Measurements from ENCODE around the gene IDH3G. TPM values are rescaled to one million over a fixed set of nuclear protein-coding genes. Genes with fewer than 3 reads are reported as not detected.
"Not testable (repeated sequence)": the region's sequence is repeated elsewhere in the genome, so short reads cannot be mapped to it uniquely, and the experiment has no call there.

Gene IDH3G
- total RNA-seq, 1 experiment from 2014 or later = 127 TPM

GRCh38 chrX:153762626-153763173 is 31.5 kb downstream of the IDH3G start:
- DNase-seq (ENCODE audit: low spot score) = no peak

GRCh38 chrX:153761863-153762262 is 32.3 kb downstream of the IDH3G start:
- DNase-seq (ENCODE audit: low spot score) = no peak

- DNase-seq (ENCODE audit: low spot score) = no peak
These were observed 39.0 kb downstream of the IDH3G start for GRCh38 chrX:153755136-153755535.

GRCh38 chrX:153750127-153750774 is 43.9 kb downstream of the IDH3G start:
- no peak for DNase-seq (ENCODE audit: low spot score)

- not testable (repeated sequence) for DNase-seq (ENCODE audit: low spot score)
These were observed 45.2 kb downstream of the IDH3G start for GRCh38 chrX:153749017-153749416.

- DNase-seq (ENCODE audit: low spot score) = not testable (repeated sequence)
These were observed 47.2 kb downstream of the IDH3G start for GRCh38 chrX:153746991-153747390.

- no peak for DNase-seq (ENCODE audit: low spot score)
These were observed 47.8 kb downstream of the IDH3G start for GRCh38 chrX:153746359-153746758.

GRCh38 chrX:153745067-153745433 is 49.1 kb downstream of the IDH3G start:
- not testable (repeated sequence) for DNase-seq (ENCODE audit: low spot score)

GRCh38 chrX:153744210-153745066 is 49.7 kb downstream of the IDH3G start:
- DNase-seq (ENCODE audit: low spot score) = no peak

- DNase-seq (ENCODE audit: low spot score) = not testable (repeated sequence)
These were observed 50.5 kb downstream of the IDH3G start for GRCh38 chrX:153743468-153744209.

GRCh38 chrX:153742796-153743467 is 51.2 kb downstream of the IDH3G start:
- not testable (repeated sequence) for DNase-seq (ENCODE audit: low spot score)

GRCh38 chrX:153742111-153742510 is 52.1 kb downstream of the IDH3G start:
- not testable (repeated sequence) for DNase-seq (ENCODE audit: low spot score)

- DNase-seq (ENCODE audit: low spot score) = no peak
These were observed 52.7 kb downstream of the IDH3G start for GRCh38 chrX:153741446-153741845.

GRCh38 chrX:153740631-153741222 is 53.4 kb downstream of the IDH3G start:
- DNase-seq (ENCODE audit: low spot score) = no peak

GRCh38 chrX:153739754-153740486 is 54.3 kb downstream of the IDH3G start:
- DNase-seq (ENCODE audit: low spot score) = no peak

- DNase-seq (ENCODE audit: low spot score) = no peak
These were observed 56.0 kb downstream of the IDH3G start for GRCh38 chrX:153738056-153738605.

- DNase-seq (ENCODE audit: low spot score) = no peak
These were observed 57.2 kb downstream of the IDH3G start for GRCh38 chrX:153736871-153737441.

GRCh38 chrX:153736071-153736820 is 57.9 kb downstream of the IDH3G start:
- no peak for DNase-seq (ENCODE audit: low spot score)

All from A172 (cell line).